Activated T-cell treated with anti-CD3 and anti-CD28 coated beads, Interleukin-2, amount 50 U/mL, for 48 hours (primary cell): ENCODE results near the gene GABRQ.
"Not testable (repeated sequence)": the region's sequence is repeated elsewhere in the genome, so short reads cannot be mapped to it uniquely, and the experiment has no call there.

ENCODE experiments used
- DNase-seq, 2 experiments: peaks; one replicate each; pipeline ENCODE4 v3.0.0-alpha.2; 2020

The GABRQ gene

DNA sequence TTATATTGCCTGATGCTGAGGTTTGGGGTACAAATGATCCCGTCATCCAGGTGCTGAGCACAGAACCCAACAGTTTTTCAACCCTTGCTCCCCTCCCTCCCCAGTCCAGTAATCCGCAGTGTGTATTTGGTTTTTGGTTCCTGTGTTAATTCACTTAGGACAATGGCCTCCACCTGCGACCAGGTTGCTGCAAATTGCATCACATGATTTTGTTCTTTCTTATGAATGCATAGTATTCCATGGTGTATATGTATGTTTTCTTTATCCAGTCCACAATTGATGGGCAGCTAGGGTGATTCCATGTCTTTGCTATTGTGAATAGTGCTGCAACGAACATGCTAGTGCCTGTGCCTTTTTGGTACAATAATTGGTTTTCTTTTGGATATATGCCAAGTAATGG lies 25.4 kb downstream of the GABRQ start:
- no peak for DNase-seq

DNA sequence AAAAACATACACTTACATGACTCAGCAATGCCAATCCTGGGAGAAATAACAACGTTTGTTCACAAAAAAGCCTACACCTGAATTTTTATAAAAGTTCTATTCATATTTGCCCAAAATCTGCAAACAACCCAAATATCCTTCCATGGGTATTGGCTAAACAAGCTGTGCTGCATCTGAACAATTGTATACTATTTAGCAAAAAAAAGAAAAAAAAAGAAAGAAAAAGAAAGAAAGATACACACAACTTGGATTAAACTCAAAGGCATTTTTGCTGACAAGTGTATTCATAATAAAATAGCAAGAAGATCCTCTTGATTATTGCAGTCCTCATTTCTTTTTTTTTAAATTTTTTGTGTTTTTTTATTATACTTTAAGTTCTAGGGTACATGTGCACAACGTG lies 36.4 kb downstream of the GABRQ start:
- no peak for DNase-seq

DNA sequence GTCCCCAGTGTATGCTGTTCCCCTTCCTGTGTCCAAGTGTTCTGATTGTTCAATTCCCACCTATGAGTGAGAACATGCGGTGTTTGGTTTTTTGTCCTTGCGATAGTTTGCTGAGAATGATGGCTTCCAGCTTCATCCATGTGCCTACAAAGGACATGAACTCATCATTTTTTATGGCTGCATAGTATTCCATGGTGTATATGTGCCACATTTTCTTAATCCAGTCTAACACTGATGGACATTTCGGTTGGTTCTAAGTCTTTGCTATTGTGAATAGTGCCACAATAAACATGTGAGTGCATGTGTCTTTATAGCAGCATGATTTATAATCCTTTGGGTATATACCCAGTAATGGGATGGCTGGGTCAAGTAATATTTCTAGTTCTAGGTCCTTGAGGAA lies 37.0 kb downstream of the GABRQ start:
- DNase-seq: not testable (repeated sequence)

DNA sequence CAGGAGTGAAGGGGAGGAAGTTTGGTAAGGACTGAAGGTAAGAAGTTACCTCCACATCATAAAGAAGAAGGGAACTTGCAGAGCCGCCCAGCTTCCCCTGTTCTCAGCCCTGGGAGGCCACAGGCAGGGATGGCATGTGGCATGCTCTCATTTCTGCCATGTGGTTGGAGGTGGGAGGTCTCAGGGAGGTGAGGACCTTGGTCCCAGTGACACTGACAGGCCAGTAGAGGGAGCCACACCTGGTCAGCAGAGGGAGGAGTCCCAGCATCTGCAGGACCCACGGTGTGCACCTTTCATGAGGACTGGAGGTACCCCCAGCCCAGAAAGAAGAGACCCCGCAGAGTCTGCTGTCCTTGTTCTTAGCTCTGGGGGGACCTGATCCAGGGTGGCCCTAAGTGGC lies 43.3 kb downstream of the GABRQ start:
- not testable (repeated sequence) for DNase-seq

DNA sequence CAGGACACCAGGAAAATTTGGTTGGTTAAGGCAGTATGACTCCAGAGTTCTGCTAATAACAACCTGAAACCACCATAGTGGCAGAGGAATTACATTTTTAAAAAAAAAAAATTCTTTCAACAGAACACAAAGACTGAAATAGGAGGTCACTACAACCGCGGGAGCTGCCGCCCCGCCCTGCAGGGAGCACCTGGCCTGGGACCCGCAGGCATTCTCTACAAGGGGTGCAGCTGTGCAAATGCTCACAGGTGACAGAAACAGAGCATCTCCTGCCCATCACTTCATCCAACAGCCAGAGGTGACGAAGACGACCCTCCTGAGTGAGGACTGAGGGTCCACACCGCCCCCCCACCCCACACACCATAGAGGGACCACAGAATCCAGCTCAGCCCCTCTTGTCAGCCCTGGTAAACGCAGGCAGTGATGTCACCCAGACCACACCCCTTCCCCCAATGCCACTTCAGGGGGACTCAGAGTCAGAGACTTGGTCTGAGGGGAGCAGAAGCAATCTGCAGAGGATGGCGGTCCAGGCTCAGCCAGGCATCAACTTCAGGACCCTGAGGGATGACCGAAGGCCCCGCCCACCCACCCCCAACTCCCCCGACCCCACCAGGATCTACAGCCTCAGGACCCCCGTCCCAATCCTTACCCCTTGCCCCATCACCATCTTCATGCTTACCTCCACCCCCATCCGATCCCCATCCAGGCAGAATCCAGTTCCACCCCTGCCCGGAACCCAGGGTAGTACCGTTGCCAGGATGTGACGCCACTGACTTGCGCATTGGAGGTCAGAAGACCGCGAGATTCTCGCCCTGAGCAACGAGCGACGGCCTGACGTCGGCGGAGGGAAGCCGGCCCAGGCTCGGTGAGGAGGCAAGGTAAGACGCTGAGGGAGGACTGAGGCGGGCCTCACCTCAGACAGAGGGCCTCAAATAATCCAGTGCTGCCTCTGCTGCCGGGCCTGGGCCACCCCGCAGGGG lies 60.5 kb downstream of the GABRQ start, which contains the start of gene MAGEA3:
Gene MAGEA3 (plus strand): TSS at position 843 of the 980 bp plus-strand sequence. CDS start 2,039 bp downstream, outside the sequence.
- DNase-seq: not testable (repeated sequence)

DNA sequence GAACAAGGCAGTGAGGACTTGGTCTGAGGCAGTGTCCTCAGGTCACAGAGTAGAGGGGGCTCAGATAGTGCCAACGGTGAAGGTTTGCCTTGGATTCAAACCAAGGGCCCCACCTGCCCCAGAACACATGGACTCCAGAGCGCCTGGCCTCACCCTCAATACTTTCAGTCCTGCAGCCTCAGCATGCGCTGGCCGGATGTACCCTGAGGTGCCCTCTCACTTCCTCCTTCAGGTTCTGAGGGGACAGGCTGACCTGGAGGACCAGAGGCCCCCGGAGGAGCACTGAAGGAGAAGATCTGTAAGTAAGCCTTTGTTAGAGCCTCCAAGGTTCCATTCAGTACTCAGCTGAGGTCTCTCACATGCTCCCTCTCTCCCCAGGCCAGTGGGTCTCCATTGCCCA lies 62.7 kb downstream of the GABRQ start:
- not testable (repeated sequence) for DNase-seq

DNA sequence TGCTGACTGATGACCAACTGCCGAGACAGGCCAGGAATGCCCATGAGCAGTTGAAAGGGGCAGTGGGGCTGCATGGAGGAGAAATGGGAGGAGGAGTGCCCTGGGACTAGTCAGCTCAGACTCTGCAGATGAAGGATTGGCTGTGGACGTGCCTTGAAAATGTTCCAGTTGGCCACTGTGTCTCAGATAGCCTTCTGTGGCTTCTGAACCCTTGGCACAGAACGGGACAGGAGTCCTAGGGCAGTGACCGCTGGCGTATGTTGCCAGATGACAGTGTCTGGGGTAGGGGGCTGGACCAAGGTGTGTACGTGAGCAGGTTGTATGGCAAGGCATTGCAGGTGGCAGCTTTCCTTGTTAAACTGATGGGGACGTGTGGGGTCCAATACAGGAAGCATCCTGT lies 68.8 kb downstream of the GABRQ start:
- DNase-seq: not testable (repeated sequence)
